CD4-positive, alpha-beta T cell treated with Interferon gamma for 1 hour (primary cell): ENCODE data around the gene MAPK1.
"Not testable (repeated sequence)": the region's sequence is repeated elsewhere in the genome, so short reads cannot be mapped to it uniquely, and the experiment has no call there.

Experiments used
- DNase-seq: peaks from one replicate; pipeline ENCODE4 v3.0.0-alpha.2; 2020

The MAPK1 gene

DNA sequence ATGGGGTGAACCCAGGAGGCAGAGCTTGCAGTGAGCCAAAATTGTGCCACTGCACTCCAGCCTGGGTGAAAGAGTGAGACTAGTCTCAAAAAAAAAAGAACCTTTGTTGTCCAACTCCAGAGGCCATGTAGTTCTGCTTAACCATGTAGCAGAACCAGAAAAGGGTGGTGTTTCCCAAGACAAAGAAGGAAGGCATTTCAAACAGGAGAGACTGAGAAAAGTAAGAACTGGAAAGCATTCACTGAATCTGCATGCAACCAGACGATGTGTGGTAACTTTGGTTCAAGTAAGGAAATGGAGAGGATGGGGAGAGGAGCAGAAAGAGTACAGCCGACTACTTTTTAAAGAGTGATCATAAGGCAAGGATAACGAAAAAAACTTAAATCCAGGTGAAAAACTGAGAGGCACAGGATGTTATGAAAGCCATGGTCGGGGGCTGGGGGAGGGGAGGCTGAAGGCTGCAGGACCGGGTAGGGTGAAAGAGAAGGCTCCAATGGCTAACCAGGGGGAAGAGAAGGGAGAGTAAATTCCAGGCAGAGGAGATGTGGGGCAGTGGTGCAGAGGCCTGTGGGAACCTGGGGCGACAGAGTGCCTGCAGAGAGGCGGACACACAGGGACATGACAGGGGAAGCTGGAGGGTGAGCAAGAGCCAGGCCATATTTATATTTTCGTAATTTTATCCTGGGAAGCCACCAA, 48.8 kb downstream of the MAPK1 start:
- DNase-seq = no peak

DNA sequence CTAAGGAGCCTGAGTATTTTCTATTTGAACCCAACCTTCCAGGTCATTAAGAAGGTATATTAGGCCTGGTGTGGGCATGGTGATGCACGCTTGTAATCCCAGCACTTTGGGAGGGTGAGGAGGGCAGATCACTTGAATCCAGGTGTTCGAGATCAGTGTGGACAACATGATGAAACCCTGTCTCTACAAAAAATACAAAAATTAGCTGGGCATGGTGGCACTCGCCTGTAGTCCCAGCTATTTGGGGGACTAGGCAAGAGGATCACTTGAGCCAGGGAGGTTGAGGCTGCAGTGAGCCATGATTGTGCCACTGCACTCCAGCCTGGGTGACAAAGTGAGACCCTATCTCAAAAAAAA, 50.0 kb downstream of the MAPK1 start:
- DNase-seq = not testable (repeated sequence)

DNA sequence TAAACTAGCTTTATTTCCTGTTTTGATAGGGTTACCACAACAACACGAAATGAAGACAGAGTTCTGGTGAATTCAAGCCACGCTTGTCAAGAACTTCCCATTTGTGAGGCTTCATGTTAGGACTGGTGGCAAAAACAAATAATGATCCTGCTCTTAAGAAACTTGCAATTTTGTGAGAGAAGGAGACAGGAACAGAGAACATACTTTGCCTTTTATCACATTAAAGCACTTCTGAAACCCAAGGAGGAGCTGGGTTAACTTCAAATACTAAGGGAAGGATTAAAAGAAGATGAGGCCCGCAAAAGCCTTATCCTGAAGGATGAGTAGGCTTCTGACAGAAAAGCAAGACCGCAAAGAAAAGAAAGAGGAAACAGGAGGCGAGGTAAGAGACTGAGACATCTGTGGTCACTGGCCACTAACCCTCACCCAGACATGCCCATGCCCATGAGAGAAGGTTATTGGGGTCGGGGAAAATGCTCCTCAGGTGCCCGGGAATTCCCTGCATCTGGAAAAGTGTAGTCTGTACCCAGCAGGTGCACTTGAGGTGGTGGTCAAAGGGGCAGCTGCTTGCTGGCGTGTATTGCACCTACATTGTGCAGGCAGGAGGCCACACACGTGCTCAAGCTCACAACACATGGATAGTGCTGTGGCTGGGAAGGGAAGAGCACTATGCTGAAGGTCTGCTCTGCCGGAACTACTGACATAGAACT, 50.5 kb downstream of the MAPK1 start:
- peak; percentile 46 for DNase-seq

DNA sequence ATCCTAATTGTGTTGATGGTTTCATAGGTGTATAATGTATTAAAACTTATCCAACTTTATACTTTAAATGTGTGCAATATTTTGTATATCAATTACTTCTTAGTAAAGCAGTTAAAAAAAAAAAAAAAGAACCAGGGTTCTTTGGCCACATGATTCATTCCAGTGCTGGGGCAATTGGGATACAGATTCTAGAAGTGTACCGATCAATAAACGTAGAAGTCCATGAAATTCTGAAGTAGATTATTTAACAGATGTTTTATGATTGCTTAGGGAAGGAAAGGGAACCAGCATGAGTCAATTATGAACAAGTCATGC, 51.0 kb downstream of the MAPK1 start:
- no peak for DNase-seq

DNA sequence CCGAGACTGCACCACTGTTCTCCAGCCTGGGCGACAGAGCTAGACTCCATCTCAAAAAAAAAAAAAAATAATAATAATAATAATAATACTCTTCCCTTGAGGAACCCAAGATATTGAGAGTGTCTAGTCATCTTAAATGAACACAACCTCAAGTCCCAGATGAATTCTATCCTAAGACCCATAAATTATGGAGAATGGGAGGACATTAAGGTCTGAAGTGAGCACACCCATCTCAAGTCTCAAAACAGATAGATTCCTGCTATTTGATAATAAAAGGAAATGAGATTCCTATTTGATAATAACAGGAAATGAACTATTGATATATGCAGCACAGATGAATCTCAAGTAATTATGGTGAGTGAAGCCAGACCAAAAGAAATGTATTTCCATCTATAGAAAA, 51.5 kb downstream of the MAPK1 start:
- no peak for DNase-seq

DNA sequence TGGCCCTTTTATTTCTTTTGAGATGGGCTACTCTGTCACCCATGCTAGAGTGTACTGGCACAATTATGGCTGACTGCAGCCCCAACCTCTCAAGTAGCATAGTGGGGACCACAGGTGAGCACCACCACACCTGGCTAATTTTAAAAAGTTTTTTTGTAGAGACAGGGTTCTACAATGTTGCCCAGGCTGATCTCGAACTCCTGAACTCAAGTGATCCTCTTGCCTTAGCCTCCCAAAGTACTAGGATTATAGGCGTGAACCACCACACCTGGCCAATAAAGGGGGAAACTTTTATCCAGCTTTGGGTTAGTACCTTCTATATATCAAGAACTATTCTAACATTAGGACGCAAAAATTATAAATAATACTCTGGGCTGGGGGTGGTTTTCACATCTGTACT, 52.1 kb downstream of the MAPK1 start:
- DNase-seq = no peak

DNA sequence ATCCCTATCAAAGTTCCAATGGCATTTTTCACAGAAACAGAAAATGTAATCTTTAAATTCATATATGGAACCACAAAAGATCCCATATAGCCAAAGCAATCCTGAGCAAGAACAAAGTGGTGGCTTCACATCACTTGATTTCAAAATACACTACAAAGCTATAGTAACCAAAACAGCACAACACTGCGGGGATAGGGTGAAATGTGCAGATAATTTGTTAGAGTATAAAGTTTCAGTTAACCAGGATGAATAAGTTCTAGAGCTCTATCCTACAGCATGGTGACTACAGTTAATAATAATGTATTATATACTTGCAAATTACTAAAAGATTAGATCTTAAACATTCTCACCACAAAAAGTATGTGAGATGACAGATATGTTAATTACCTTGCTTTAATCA, 55.5 kb downstream of the MAPK1 start:
- no peak for DNase-seq

DNA sequence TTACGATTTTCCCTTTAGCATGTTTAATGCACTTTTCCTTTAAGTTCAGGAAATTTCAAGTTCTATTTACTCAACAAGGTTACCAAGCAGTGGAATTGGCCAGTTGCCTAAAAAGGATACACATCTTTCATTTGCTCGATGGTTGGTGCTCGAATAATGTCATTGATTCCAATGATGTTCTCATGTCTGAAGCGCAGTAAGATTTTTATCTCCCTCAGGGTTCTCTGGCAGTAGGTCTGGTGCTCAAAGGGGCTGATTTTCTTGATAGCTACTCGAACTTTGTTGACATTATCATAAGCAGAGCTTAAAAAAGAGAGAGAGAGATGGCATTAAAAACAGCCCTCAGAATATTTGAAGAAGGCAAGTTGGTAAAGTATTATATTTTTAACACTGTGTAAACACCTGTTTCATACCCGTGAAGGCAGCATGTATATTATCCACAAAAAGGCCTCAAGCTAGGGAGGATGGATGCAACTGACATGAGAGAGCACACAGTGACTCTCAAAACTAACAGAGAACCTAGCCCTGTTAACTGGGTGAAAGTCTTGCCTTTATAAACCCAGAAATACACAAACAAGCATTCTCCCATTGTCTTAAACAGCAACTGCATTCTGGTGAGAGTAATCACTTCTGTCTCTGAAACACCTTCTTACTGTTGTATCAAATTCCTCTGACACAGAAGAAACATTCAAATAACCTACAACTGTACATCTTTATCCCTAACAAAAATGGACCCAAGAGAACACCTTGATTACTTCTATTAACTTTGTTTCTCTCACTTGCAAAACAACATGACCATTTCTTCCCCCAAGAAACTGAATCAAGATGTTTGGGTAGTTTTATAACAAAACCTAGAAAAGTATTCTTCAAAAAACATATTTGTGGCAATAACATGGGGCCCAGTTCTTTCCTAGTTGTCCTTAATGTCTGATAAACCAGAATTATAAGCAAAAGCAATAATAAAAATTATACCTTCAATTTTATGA, 59.6 kb downstream of the MAPK1 start:
- no peak for DNase-seq

DNA sequence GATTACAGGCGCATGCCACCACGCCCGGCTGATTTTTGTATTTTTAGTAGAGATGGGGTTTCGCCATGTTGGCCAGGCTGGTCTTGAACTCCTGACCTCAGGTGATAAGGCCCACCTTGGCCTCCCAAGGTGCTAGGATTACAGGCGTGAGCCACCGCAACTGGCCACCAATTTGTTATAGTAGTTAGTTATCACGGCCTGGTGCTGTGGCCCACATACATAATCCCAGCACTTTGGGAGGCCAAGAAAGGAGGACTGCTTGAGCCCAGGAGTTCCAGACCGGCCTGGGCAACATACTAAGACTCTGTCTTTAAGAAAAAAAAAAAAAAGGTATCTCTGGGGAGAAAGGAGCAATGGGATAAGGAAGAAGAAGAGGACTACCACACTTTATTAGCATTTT, 62.1 kb downstream of the MAPK1 start:
- DNase-seq = not testable (repeated sequence)

DNA sequence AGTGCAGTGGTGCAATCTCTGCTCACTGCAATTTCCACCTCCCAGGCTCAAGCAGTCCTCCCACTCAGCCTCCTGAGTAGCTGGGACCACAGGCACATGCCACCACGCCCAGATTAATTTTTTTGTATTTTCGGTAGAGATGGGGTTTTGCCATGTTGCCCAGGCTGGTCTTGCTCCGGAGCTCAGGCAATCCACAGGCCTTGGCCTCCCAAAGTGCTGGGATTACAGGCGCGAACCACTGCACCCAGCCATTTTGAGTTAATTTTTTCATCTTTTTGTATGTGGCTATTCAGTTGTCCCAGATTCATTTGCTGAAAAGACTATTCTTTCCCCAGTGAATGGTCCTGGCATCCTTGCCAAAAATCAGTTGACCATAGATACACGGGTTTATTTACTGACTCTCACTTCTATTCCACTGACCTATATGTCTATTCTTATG, 63.6 kb downstream of the MAPK1 start:
- no peak for DNase-seq

DNA sequence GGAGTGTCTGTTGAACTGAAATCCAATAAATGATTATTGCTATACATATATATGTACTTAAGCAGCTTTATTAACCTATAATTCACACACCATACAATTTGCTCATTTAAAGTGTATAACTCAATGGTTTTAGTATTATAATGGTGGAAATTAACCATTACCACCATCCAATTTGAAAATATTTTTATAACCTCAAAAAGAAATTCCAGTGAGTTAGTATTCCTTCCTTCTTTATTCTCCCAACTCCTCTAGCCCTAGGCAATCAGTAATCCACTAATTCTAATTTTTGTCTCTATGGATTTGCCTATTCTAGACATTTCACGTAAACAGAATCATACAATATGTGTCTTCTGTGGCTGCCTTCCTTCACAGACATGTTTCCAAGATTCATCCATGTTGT, 64.8 kb downstream of the MAPK1 start:
- DNase-seq = no peak

DNA sequence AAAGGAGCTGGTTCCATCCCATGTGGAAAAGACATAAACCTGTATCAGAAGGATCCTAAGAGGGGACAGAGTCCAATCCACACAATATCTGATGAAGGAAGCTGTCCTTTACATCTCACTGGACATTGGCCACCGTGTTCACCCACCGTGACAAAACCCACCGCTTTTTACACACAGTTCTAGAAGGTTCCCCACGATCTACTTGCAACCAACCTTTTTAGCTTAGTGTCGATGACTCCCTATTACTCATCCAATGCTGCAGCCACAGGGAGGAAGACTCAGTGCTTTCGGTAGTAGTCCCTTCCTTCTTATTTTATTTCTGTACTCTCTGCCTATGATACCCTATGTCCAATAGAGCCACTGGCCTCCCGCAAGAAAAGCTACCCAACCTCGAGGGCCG, 65.4 kb downstream of the MAPK1 start:
- no peak for DNase-seq

DNA sequence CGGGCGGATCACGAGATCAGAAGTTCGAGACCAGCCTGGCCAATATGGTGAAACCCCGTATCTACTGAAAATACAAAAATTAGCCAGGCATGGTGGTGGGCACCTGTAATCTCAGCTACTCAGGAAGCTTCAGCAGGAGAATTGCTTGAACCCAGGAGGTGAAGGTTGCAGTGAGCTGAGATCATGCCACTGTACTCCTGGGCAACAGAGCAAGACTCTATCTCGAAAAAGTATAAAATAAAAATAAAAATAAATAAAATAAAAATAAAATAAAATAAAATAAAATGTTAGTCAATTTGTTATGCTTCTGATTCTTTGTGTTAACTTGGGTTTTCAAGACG, 66.2 kb downstream of the MAPK1 start:
- DNase-seq = not testable (repeated sequence)

DNA sequence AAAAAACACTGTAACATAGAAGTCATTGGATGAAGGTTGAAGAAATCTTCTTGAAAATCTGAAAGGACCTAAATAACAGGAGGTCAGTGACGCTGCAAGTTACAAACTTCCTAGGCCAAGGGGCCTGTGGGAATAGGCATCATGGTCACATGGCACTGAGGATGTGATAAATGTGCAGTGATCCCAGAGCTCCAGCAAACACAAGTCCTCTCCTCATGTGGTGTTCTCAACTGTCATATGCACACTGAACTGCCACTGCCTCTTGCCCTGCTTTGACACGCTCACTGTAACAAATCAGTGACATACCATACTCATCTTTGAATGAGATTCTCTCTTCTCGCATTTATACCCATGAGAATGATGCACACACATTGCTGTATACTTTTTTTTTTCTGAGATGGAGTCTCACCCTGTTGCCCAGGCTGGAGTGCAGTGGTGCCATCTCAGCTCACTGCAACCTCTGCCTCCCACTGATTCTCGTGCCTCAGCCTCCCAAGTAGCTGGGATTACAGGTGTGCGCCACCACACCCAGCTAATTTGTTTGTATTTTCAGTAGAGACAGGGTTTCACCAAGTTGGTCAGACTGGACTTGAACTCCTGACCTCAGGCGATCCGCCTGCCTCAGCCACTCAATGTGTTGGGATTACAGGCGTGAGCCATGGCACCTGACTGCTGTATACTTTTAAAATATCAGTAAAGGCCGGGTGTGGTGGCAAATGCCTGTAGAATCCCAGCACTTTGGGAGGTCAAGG, 66.7 kb downstream of the MAPK1 start:
- DNase-seq = no peak

DNA sequence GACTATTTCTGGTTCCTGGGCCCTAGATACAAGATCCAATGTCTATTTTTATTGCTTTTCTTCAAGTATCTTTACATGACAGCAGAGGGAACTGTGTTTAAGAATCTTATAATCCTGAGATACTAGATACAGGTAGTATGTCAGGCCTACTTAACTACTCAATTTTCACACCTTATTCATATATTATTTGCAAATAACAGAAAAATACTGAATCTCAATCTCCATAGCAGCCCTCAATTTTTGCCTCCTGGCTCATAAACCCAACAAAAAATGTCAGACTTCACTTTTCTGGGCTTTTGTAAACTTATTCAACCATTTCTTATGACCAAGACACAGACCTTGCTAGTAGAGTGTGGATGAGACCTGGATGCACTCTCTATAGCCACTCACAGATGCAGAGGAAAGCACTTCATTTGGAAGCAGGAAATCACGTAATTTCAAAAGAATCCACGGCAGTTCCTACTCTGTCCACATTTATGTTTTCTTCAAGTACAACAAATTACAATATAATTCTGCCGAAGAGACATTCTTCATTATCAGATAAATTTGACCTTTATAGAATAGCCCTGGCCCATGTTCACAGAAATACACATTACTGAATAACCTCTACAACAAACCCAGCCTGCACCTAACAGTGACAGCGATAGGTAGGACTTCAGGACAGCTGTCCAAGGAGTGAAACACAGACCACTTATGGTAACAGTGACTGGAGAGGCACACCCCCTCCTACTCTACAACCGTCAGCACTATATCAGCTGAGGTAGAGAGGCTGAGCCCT, 69.8 kb downstream of the MAPK1 start:
- DNase-seq = no peak

DNA sequence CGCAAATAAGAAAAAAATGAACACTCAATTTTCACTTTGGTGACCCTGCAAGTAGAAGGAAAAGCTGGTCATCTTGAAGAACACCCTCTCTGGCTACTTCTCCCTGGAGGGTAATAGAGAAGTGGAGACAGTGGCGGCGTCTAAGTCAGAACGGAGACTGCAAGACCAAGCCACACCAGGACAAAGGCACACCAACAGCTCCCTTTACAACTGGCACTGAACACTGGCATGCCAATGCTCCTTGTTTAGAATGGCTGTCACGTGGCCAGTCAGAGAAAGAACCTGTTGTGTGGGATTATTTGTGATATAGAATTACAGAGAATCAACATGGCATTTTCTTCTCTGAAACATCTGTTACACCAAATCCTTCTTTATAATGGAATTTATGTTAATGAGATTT, 70.6 kb downstream of the MAPK1 start:
- DNase-seq = no peak

DNA sequence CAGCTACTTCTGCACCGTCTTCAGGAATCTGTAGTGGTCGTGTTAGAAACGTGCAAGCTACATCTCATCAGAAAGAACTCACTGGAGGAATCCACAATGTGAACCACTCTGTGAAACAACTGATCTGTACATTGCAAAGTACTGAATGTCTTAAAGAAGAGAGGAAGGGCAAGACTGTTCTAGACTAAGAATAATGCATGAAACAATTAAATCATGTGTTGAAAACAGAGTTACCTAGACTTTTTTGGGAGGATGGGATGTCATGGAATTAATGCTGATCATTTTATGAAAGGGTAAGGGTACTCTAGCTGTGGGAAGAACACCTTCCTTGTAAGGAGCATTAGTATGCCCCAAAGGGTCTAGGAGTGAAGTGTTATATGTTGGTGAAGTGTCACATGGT, 71.2 kb downstream of the MAPK1 start:
- no peak for DNase-seq

DNA sequence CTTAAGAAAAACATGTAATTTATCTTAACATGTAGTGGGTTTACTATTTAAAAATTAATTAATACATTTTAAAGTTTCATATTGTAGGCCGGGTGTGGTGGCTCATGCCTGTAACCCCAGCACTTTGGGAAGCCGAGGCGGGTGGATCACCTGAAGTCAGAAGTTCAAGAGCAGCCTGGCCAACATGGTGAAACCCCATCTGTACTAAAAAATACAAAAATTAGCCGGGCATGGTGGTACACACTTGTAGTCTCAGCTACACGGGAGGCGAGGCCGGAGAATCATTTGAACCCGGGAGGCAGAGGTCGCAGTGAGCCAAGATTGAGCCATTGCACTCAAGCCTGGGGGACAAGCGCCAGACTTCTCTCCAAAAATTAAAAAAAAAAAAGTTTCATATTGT, 73.7 kb downstream of the MAPK1 start:
- not testable (repeated sequence) for DNase-seq

DNA sequence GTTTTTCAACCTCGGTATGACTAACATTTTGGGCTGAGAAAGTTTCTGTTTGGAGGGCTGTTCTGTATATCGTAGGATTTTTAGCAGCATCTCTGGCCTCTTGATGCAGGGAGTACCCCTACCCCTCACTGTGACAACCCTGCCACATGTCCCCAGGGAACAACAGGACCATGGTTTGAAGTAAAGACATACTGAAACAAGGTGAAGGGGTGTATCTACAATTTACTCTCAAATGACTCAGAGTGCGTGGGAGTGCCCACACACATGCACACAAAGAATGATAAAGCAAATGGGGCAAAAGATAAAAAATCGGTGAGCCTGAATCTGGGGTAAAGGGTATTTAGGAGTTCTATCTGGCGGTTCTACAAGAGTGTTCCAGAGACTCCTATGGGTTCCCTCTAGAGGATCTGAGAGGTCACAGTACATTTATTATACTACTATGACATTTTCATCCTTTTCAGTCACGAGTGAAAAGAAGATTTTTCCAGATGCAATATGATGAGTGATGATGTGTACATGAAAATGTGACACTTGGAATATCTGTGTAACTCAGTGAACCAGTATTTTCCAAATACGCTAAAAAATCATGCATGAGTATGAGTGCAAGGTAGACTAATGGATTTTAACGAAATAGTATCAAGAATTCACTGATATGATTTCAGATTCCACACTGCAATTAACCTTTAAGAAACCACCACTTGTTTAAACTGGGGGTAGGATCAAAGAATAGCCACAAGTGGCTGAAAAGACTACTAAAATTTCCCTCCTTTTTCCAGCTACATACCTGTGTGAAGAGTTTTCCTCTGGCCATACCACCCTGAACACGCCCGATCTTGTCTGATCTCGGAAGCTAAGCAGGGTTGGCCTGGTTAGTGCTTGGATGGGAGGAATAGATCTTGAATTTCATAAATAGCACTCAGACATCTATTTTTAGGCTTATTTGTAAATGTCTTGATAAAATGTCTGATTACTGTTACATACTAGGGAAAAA, 75.5 kb downstream of the MAPK1 start:
- DNase-seq = no peak

DNA sequence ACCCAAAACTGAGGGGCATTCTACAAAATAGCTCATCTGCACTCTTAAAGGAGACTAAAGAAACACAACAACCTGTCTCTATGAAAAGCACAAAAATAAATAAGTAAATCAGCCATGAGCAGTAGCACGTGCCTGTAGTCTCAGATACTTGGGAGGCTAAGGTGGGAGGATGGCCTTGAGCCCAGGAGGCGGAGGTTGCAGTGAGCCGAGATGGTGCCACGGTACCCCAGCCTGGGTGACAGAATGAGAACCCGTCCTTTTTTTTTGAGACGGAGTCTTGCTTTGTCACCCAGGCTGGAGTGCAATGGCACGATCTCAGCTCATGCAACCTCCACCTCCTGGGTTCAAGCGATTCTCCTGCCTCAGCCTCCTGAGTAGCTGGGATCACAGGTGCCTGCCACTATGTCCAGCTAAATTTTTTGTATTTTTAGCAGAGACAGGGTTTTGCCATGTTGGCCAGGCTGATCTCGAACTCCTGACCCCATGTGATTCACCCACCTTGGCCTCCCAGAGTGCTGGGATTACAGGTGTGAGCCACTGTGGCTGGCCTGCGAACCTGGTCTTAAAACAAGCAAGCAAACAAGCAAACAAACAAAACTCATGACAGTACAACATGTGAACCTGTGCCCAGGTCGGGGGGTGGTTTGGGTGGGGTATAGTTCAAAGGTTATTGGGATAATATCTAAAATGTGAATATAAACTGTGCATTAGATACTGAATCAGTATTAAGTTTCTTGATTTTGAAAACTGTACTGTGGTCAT, 76.4 kb downstream of the MAPK1 start:
- not testable (repeated sequence) for DNase-seq
